Activated naive CD8-positive, alpha-beta T cell treated with anti-CD3 and anti-CD28 coated beads for 36 hours (primary cell): ENCODE results near the gene MRGPRD. TPM values are rescaled to one million over a fixed set of nuclear protein-coding genes. Genes with fewer than 3 reads are reported as not detected.
"Not testable (repeated sequence)": the region's sequence is repeated elsewhere in the genome, so short reads cannot be mapped to it uniquely, and the experiment has no call there.

Source experiments
- DNase-seq: peaks from one replicate; pipeline ENCODE4 v3.0.0; 2021
- H3K27ac Mint-ChIP-seq: one replicate; pipeline ENCODE4 v1.8.0; 2022; ENCODE audit warnings: mild to moderate bottlenecking, moderate library complexity, mixed read lengths
- H3K27me3 Mint-ChIP-seq: one replicate; pipeline ENCODE4 v1.8.0; 2022; ENCODE audit warnings: mild to moderate bottlenecking, mixed read lengths
- H3K36me3 Mint-ChIP-seq: one replicate; pipeline ENCODE4 v1.8.0; 2021; ENCODE audit warnings: mild to moderate bottlenecking, mixed read lengths
- H3K4me1 Mint-ChIP-seq: one replicate; pipeline ENCODE4 v1.8.0; 2021; ENCODE audit warnings: mixed read lengths
- H3K4me3 Mint-ChIP-seq: one replicate; pipeline ENCODE4 v1.8.0; 2022; ENCODE audit warnings: mild to moderate bottlenecking, moderate library complexity, mixed read lengths
- H3K9me3 Mint-ChIP-seq: one replicate; pipeline ENCODE4 v1.8.0; 2022; ENCODE audit warnings: mixed read lengths
- total RNA-seq, 2 experiments: library from RNA; stranded (reverse); gene quantifications; one replicate each; pipeline ENCODE4 v1.2.3, GENCODE V29; 2021

Gene MRGPRD
- total RNA-seq, 2 experiments from 2014 or later, result not detected

DNA sequence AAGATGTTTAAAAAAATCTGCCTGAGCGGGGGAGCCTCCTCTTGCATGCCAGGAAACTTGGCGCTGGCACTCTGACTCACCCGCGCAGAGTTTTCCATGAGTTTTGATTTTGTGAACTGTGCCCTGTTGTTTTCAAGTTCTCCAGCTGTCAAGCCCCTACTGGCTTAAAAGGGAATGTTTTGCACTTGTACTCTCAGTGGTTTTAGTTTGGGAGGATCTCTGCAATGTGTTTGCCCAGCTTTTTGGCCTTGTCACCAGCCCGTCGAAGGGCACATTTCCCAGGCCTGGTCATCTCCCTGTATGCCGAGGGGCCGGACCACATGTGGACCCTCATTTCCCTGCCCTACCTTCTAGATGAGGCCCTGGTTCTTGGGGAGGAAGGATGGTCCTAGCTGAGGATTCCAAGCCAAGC is 20.1 kb upstream of the MRGPRD start:
- no peaks in the 10 kb centered on the region for H3K4me1 Mint-ChIP-seq
- no peak overlapping the region for H3K4me3 Mint-ChIP-seq
- no peak overlapping the region for H3K27ac Mint-ChIP-seq
- no peak for DNase-seq
- no peaks in the 10 kb centered on the region for H3K9me3 Mint-ChIP-seq
- H3K36me3 Mint-ChIP-seq, result no peaks in the 10 kb centered on the region
- H3K27me3 Mint-ChIP-seq, result peaks cover 5% of the 10 kb centered on the region

GRCh38 chr11:69000391-69000790 is 19.6 kb upstream of the MRGPRD start:
- Mint-ChIP-seq H3K27me3 (peaks cover 3% of the 10 kb centered on the region), H3K9me3 (no peaks in the 10 kb centered on the region), H3K4me3 (no peak overlapping the region), H3K36me3 (no peaks in the 10 kb centered on the region), H3K27ac (no peak overlapping the region), H3K4me1 (no peaks in the 10 kb centered on the region)
- DNase-seq, result no peak

- H3K27ac Mint-ChIP-seq, H3K36me3 Mint-ChIP-seq, DNase-seq, H3K9me3 Mint-ChIP-seq, H3K4me1 Mint-ChIP-seq, H3K27me3 Mint-ChIP-seq, H3K4me3 Mint-ChIP-seq: not testable (repeated sequence)
Measured at GRCh38 chr11:68999748-69000355, 19.1 kb upstream of the MRGPRD start.

GRCh38 chr11:68999093-68999747 is 18.4 kb upstream of the MRGPRD start:
- DNase-seq, result no peak
- no peaks in the 10 kb centered on the region for H3K36me3 Mint-ChIP-seq
- H3K27me3 Mint-ChIP-seq, result no peaks in the 10 kb centered on the region
- H3K4me3 Mint-ChIP-seq, result no peak overlapping the region
- H3K4me1 Mint-ChIP-seq, result no peaks in the 10 kb centered on the region
- no peaks in the 10 kb centered on the region for H3K9me3 Mint-ChIP-seq
- no peak overlapping the region for H3K27ac Mint-ChIP-seq

GRCh38 chr11:68998390-68998911 is 17.7 kb upstream of the MRGPRD start:
- Mint-ChIP-seq H3K9me3 (no peaks in the 10 kb centered on the region), H3K27me3 (no peaks in the 10 kb centered on the region), H3K27ac (no peak overlapping the region), H3K4me3 (no peak overlapping the region), H3K4me1 (no peaks in the 10 kb centered on the region), H3K36me3 (no peaks in the 10 kb centered on the region)
- no peak for DNase-seq

- Mint-ChIP-seq H3K27me3 (peaks cover 4% of the 10 kb centered on the region), H3K36me3 (no peaks in the 10 kb centered on the region), H3K9me3 (no peaks in the 10 kb centered on the region), H3K27ac (no peak overlapping the region), H3K4me3 (no peak overlapping the region), H3K4me1 (no peaks in the 10 kb centered on the region)
- no peak for DNase-seq
Measured at GRCh38 chr11:68997995-68998348, 17.2 kb upstream of the MRGPRD start.

DNA sequence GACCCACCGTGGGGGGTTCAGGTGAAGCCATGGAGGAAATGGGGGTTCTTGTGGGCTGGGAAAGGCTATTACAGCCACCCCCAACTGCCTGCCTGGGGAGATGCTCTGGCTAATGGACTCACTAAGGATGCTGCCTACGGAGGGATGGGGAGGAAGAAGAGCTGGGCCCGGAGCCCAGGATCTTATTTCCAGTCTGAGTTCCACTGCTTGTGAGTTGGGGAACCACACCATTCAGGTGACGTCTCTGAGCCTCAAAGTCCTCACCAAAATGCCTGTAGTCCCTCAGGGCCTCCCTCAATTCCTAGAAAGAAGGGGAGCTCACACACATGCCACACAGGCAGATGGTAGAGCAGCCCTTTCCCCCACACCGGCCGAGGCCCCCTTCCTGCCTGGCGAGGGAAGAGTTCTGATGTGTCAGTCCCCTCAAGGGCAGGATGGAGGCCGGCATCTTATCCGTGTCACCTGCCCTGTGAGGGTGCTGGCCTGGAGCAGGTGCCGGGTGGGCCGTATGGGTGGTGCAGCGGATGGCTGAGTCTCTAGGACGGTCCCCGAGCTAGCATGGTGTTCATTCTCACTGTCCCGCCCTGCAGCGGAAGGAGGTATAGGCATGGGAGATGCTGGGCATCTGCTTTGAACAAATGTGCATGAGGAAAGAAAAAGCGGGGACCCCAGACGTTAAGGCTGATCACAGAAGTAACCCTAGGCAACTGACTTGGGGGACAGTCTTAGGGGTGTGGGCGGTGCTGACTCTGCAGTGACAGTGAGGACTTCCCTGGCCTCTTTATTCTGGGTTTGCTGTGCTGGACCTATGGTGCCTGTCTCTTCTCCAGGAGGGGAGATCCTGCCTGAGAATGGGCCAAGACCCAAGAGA is 16.6 kb upstream of the MRGPRD start:
- H3K27me3 Mint-ChIP-seq, result peaks cover 8% of the 10 kb centered on the region
- DNase-seq, result no peak
- H3K4me3 Mint-ChIP-seq, result no peak overlapping the region
- no peak overlapping the region for H3K27ac Mint-ChIP-seq
- no peaks in the 10 kb centered on the region for H3K36me3 Mint-ChIP-seq
- no peaks in the 10 kb centered on the region for H3K9me3 Mint-ChIP-seq
- H3K4me1 Mint-ChIP-seq, result no peaks in the 10 kb centered on the region

DNA sequence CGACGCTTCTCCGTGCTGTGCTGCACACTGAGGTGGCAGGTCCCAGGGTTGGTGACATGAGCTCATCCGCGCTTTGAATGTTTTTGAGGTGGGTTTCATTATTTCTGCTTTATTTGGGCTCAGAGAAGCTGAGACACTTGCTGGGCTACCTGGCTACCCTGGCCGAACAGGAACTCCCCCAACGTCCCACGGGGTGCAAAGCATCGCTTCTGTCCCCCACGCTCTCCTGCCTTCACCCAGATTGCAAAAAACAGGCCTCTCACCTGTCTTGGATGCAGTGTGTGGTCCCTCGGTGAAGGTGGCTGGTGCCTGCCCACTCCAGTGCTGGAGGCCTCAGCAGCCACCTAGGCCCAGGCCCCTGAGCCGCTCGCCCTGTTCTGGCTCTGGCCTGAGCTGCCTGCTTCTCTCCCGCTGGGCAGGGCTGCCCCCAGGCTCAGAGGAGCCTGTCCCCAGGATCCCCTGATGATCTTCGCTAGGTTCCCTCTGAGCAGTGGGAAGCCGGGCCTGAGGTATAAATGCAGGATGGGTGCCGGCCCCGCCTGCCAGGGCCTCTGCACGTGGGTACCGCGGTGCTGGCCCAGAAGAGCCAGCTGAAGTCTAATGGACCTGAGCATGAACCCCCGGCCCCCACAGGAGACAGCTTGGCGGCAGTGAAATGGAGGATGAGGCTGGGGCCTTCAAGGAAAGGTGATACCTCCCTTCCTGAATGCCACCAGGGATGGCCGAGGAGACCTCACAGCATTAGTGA is 15.8 kb upstream of the MRGPRD start:
- H3K36me3 Mint-ChIP-seq, result no peaks in the 10 kb centered on the region

GRCh38 chr11:68994894-68995285 is 14.1 kb upstream of the MRGPRD start:
- H3K4me3 Mint-ChIP-seq, result no peak overlapping the region
- no peaks in the 10 kb centered on the region for H3K36me3 Mint-ChIP-seq
- no peak overlapping the region for H3K27ac Mint-ChIP-seq

More for the DNA sequence above, 15.8 kb upstream of the MRGPRD start:
- Mint-ChIP-seq H3K4me3 (no peak overlapping the region), H3K27ac (no peak overlapping the region), H3K4me1 (no peaks in the 10 kb centered on the region), H3K9me3 (no peaks in the 10 kb centered on the region), H3K27me3 (peaks cover 11% of the 10 kb centered on the region)
- no peak for DNase-seq

GRCh38 chr11:68994161-68994893 is 13.5 kb upstream of the MRGPRD start:
- Mint-ChIP-seq H3K9me3 (no peaks in the 10 kb centered on the region), H3K4me3 (no peak overlapping the region), H3K36me3 (no peaks in the 10 kb centered on the region), H3K27ac (no peak overlapping the region), H3K27me3 (peaks cover 11% of the 10 kb centered on the region), H3K4me1 (no peaks in the 10 kb centered on the region)
- DNase-seq, result no peak

More at GRCh38 chr11:68994894-68995285, 14.1 kb upstream of the MRGPRD start:
- no peak for DNase-seq
- no peaks in the 10 kb centered on the region for H3K4me1 Mint-ChIP-seq
- H3K9me3 Mint-ChIP-seq, result no peaks in the 10 kb centered on the region
- H3K27me3 Mint-ChIP-seq, result peaks cover 11% of the 10 kb centered on the region

DNA sequence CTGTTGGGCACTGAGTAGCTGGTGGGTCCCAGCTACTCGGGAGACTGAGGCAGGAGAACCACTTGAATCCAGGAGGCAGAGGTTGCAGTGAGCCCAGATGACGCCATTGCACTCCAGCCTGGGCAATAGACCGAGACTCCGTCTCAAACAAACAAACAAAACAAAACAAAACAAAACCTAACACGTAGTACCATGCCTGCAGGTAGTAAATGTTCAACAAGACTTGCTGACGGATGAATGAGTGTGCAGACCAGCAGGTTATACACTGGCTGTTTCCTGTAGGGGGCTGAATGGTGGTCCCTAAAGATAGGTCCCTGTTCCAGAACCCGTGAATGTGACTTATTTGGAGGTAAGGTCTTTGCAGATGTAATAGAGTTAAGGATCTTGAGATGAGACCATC is 12.8 kb upstream of the MRGPRD start:
- Mint-ChIP-seq H3K36me3 (no peaks in the 10 kb centered on the region), H3K4me3 (no peak overlapping the region), H3K27ac (no peak overlapping the region), H3K9me3 (no peaks in the 10 kb centered on the region), H3K4me1 (no peaks in the 10 kb centered on the region), H3K27me3 (peaks cover 11% of the 10 kb centered on the region)
- DNase-seq, result no peak

DNA sequence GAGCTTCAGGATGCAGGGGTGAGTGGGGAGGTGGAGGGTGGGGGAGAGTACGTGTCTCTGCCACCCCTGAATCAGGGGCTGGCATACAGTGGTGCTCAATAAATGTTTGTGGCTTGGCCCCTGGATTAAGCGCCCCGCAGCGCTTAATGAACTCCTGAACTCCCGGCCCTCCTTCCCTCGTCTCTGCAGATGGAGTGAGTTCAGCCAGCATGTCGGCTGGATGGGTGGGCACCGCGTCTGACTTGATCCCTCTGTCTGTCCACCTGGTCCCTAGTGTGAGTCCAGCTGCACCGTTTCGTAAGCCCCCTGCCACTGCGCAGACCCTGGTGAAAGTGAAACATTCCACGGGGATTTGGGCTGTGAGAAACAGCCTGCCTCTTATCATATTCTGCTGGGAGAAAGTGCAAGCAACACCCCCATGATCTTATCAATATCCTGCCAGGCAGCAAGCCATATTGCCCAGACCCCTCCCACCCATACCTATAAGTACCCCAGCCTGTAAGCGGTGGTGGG is 12.0 kb upstream of the MRGPRD start:
- Mint-ChIP-seq H3K4me1 (no peaks in the 10 kb centered on the region), H3K4me3 (no peak overlapping the region), H3K36me3 (no peaks in the 10 kb centered on the region), H3K9me3 (no peaks in the 10 kb centered on the region), H3K27me3 (peaks cover 14% of the 10 kb centered on the region), H3K27ac (no peak overlapping the region)
- DNase-seq, result no peak

DNA sequence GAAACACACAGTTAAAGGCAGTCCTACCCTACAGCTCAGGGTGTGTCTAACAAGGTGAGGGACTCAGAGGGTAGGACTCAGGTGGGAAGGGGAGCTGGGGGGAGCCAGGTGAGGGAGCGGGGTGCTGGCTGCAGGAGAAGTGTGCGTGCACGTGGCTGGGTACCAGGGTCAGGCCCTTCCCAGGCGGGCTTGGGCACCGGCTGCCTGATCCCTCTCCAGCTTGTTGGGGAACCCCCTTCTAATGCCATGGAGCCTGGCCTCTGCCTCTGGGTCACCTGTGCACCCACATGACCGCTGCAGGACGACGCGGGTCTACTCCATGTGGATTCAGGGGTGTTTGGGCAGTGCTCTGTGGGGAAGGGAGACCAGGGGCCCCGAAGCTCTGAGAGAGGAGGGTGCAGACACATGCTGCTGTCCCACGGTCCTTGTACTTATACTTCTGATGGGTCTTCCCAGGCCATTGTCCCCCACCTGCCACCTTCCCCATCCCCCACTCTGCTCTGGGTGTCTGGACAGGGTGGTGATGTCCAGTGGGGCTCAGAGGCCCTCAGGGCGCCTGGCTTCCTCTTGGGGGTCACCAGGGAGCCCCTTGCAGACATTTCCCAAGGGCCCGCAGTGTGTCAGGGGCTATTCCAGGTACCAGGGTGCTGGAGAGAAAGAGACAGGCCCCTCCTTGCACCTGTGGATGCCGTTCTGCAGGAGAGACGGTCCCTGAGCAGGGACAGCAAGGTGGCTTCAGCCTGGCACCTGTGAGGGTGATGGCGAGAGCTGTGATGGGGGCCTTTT is 10.4 kb upstream of the MRGPRD start:
- no peak for DNase-seq
- Mint-ChIP-seq H3K4me1 (no peaks in the 10 kb centered on the region), H3K27me3 (peaks cover 24% of the 10 kb centered on the region), H3K4me3 (no peak overlapping the region), H3K36me3 (peaks cover 3% of the 10 kb centered on the region), H3K27ac (no peak overlapping the region), H3K9me3 (peaks cover 10% of the 10 kb centered on the region)
